Trophoblast cell (in vitro differentiated cells and primary cell): Measurements from ENCODE around the gene GCH1.
A peak's percentile ranks its signal among the peaks of the same experiment; 100 is the strongest.
"Not testable (repeated sequence)": the region's sequence is repeated elsewhere in the genome, so short reads cannot be mapped to it uniquely, and the experiment has no call there.

Experiments
- DNase-seq, 2 donors: peaks; one replicate each; pipeline ENCODE4 v3.0.0-alpha.2; 2016
- H2AFZ ChIP-seq: 2 replicates; pipeline ENCODE4 v1.6.1; 2013; ENCODE audit warnings: low read length, moderate library complexity, mild to moderate bottlenecking; ENCODE audit not compliant: insufficient read depth, poor library complexity
- H2AK5ac ChIP-seq: 2 replicates; pipeline ENCODE4 v1.6.1; 2013; ENCODE audit warnings: mild to moderate bottlenecking, low read length
- H2BK120ac ChIP-seq: 2 replicates; pipeline ENCODE4 v1.6.1; 2013; ENCODE audit warnings: low read length, mild to moderate bottlenecking, moderate library complexity; ENCODE audit not compliant: insufficient read depth, poor library complexity
- H2BK12ac ChIP-seq: 2 replicates; pipeline ENCODE4 v1.6.1; 2013; ENCODE audit warnings: mild to moderate bottlenecking, low read length, moderate library complexity
- H2BK5ac ChIP-seq: 2 replicates; pipeline ENCODE4 v1.6.1; 2013; ENCODE audit warnings: low read length, low read depth, moderate library complexity, mild to moderate bottlenecking; ENCODE audit not compliant: poor library complexity
- H3K14ac ChIP-seq: 2 replicates; pipeline ENCODE4 v1.6.1; 2013; ENCODE audit warnings: mild to moderate bottlenecking, low read length
- H3K18ac ChIP-seq: 2 replicates; pipeline ENCODE4 v1.6.1; 2013; ENCODE audit warnings: mild to moderate bottlenecking, low read length
- H3K23ac ChIP-seq: 2 replicates; pipeline ENCODE4 v1.6.1; 2013; ENCODE audit warnings: low read length
- H3K27ac ChIP-seq: 2 replicates; pipeline ENCODE4 v1.5.1; 2013; ENCODE audit warnings: low read depth, mild to moderate bottlenecking, inconsistent platforms, low read length, moderate library complexity
- H3K27me3 ChIP-seq: 2 replicates; pipeline ENCODE4 v1.6.1; 2013; ENCODE audit warnings: inconsistent platforms, mild to moderate bottlenecking, low read length, moderate library complexity; ENCODE audit not compliant: insufficient read depth
- H3K36me3 ChIP-seq, 2 experiments: 1 replicate in 1 of 2; 2 replicates in 1 of 2; pipeline ENCODE4 v1.6.1; 2013; ENCODE audit warnings: low read length in 2 of 2, mild to moderate bottlenecking in 2 of 2, moderate library complexity in 1 of 2; ENCODE audit not compliant: insufficient read depth in 2 of 2, control insufficient read depth in 1 of 2
- H3K4ac ChIP-seq: 2 replicates; pipeline ENCODE4 v1.6.1; 2013; ENCODE audit warnings: low read depth, mild to moderate bottlenecking, low read length, moderate library complexity
- H3K4me1 ChIP-seq, 2 experiments: 1 replicate in 1 of 2; 2 replicates in 1 of 2; pipeline ENCODE4 v1.6.1; 2013; ENCODE audit warnings: low read length in 2 of 2, mild to moderate bottlenecking in 2 of 2, moderate library complexity in 1 of 2; ENCODE audit not compliant: insufficient read depth in 2 of 2, control insufficient read depth in 1 of 2
- H3K4me2 ChIP-seq: 2 replicates; pipeline ENCODE4 v1.6.1; 2013; ENCODE audit warnings: inconsistent platforms, mild to moderate bottlenecking, low read length, moderate library complexity
- H3K4me3 ChIP-seq: 2 replicates; pipeline ENCODE4 v1.5.1; 2013; ENCODE audit warnings: mild to moderate bottlenecking, low read depth, low read length, inconsistent platforms
- H3K79me1 ChIP-seq: one replicate; pipeline ENCODE4 v1.6.1; 2013; ENCODE audit warnings: low read length
- H3K79me2 ChIP-seq: 2 replicates; pipeline ENCODE4 v1.6.1; 2013; ENCODE audit warnings: low read length, mild to moderate bottlenecking; ENCODE audit not compliant: control insufficient read depth, insufficient read depth, poor library complexity
- H3K9ac ChIP-seq: 2 replicates; pipeline ENCODE4 v1.6.1; 2013; ENCODE audit warnings: mild to moderate bottlenecking, low read length
- H3K9me3 ChIP-seq: 2 replicates; pipeline ENCODE4 v1.6.1; 2013; ENCODE audit warnings: low read depth, mild to moderate bottlenecking, control low read depth, inconsistent platforms, low read length; ENCODE audit not compliant: insufficient read depth
- H4K12ac ChIP-seq: 2 replicates; pipeline ENCODE4 v1.6.1; 2013; ENCODE audit warnings: low read depth, mild to moderate bottlenecking, low read length, moderate library complexity
- H4K8ac ChIP-seq: 2 replicates; pipeline ENCODE4 v1.6.1; 2013; ENCODE audit warnings: low read depth, mild to moderate bottlenecking, low read length, moderate library complexity
- H4K91ac ChIP-seq: one replicate; pipeline ENCODE4 v1.6.1; 2013; ENCODE audit warnings: low read depth, mild to moderate bottlenecking, low read length, moderate library complexity
- WGBS: extraction: QIAGEN DNeasy Blood & Tissue Kit; methylation state at CpG from one replicate; pipeline ENCODE4 v1.1.7; 2013; ENCODE audit warnings: missing lambda C conversion rate; ENCODE audit not compliant: insufficient read length, insufficient coverage; ENCODE audit errors: extremely low coverage; 5-methylcytosine and 5-hydroxymethylcytosine counted together

Gene GCH1

DNA sequence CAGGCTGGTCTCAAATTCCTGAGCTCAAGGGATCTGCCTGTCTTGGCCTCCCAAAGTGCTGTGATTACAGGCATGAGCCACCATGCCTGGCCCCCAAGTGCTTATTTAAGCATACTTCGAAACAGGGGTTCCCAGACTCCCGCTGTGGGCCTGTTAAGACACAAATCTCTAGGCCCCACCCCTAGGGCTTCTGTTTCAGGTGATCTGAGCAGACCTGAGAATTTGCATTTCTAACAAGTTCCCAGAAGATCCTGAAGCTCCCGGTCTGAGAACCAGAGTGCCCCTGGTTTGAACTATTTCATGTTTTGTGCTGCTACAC lies 25.0 kb downstream of the GCH1 start:
- H2AK5ac ChIP-seq = no peak overlapping the region
- H3K79me2 ChIP-seq = no peaks in the 10 kb centered on the region
- no peak overlapping the region for H3K4ac ChIP-seq
- no peak overlapping the region for H3K14ac ChIP-seq
- H2BK12ac ChIP-seq = no peak overlapping the region
- no peak overlapping the region for H2AFZ ChIP-seq
- no peak overlapping the region for H2BK120ac ChIP-seq
- WGBS = no CpG with 5 or more reads among the region's 3 CpGs
- no peaks in the 10 kb centered on the region for H3K27me3 ChIP-seq
- DNase-seq = no peak
- H3K9ac ChIP-seq = no peak overlapping the region
- no peak overlapping the region for H3K23ac ChIP-seq
- no peaks in the 10 kb centered on the region for H3K79me1 ChIP-seq
- no peak overlapping the region for H4K91ac ChIP-seq
- no peak overlapping the region for H2BK5ac ChIP-seq
- no peak overlapping the region for H3K4me2 ChIP-seq
- H4K12ac ChIP-seq = no peak overlapping the region
- no peaks in the 10 kb centered on the region for H3K9me3 ChIP-seq
- no peak overlapping the region for H3K18ac ChIP-seq
- H4K8ac ChIP-seq = no peak overlapping the region
- H3K4me3 ChIP-seq = no peak overlapping the region
- H3K4me1 ChIP-seq = no peaks in the 10 kb centered on the region
- H3K27ac ChIP-seq = no peak overlapping the region
- H3K36me3 ChIP-seq = no peaks in the 10 kb centered on the region

DNA sequence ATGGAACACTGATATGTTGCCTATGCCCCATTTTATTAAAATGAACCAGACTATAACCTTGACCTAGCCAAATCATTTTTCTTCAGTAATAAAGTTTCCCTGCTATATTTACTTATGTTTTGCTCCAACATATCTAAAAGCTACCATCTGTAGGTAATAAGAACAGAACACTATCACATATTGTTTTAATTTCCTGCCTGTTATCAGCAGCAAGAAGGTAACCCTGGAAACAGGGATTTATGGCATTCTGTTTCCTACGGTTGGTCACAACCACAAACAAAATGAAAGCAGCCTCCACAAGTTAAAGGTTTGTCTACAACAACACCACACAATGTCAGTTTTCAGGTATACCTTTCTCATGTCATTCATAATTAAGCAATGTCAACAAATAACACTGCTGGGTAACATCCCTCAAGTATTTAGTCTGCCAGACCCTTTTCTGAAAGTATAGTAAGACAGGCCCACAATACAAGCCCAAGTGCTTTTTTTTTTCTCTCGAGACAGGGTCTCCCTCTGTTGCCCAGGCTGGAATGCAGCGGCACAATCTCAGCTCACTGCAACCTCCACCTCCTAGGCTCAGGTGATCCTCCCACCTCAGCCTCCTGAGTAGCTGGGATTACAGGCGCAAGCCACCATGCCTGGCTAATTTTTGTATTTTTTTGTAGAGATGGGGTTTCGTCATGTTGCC lies 25.5 kb downstream of the GCH1 start:
- no peak overlapping the region for H3K4me3 ChIP-seq
- no CpG with 5 or more reads among the region's 5 CpGs for WGBS
- no peak overlapping the region for H3K9ac ChIP-seq
- no peak overlapping the region for H4K91ac ChIP-seq
- H3K4me2 ChIP-seq = no peak overlapping the region
- no peak overlapping the region for H2AK5ac ChIP-seq
- H3K27ac ChIP-seq = no peak overlapping the region
- no peaks in the 10 kb centered on the region for H3K79me1 ChIP-seq
- H3K27me3 ChIP-seq = no peaks in the 10 kb centered on the region
- no peak overlapping the region for H2BK5ac ChIP-seq
- H4K12ac ChIP-seq = no peak overlapping the region
- no peak overlapping the region for H3K23ac ChIP-seq
- H2BK12ac ChIP-seq = no peak overlapping the region
- H2BK120ac ChIP-seq = no peak overlapping the region
- no peak overlapping the region for H3K18ac ChIP-seq
- H3K36me3 ChIP-seq = no peaks in the 10 kb centered on the region
- no peak for DNase-seq
- H3K4me1 ChIP-seq = no peaks in the 10 kb centered on the region
- no peak overlapping the region for H4K8ac ChIP-seq
- H3K14ac ChIP-seq = no peak overlapping the region
- H3K4ac ChIP-seq = no peak overlapping the region
- H3K79me2 ChIP-seq = no peaks in the 10 kb centered on the region
- no peaks in the 10 kb centered on the region for H3K9me3 ChIP-seq
- H2AFZ ChIP-seq = no peak overlapping the region

DNA sequence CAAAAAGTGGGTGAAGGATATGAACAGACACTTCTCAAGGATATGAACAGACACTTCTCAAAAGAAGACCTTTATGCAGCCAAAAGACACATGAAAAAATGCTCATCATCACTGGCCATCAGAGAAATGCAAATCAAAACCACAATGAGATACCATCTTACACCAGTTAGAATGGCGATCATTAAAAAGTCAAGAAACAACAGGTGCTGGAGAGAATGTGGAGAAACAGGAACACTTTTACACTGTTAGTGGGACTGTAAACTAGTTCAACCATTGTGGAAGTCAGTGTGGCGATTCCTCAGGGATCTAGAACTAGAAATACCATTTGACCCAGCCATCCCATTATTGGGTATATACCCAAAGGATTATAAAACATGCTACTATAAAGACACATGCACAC lies 27.0 kb downstream of the GCH1 start:
- not testable (repeated sequence) for H4K8ac ChIP-seq, H2BK5ac ChIP-seq, H3K36me3 ChIP-seq, H3K4ac ChIP-seq, H3K23ac ChIP-seq, H3K27ac ChIP-seq, H3K9ac ChIP-seq, H2BK120ac ChIP-seq, H3K79me2 ChIP-seq, H3K14ac ChIP-seq, DNase-seq, H3K9me3 ChIP-seq, H3K4me2 ChIP-seq, H3K4me1 ChIP-seq, H2AK5ac ChIP-seq, H2AFZ ChIP-seq, H3K4me3 ChIP-seq, H2BK12ac ChIP-seq, H3K18ac ChIP-seq, H4K12ac ChIP-seq, H4K91ac ChIP-seq, H3K27me3 ChIP-seq, H3K79me1 ChIP-seq
- WGBS = no CpG with 5 or more reads among the region's 2 CpGs

DNA sequence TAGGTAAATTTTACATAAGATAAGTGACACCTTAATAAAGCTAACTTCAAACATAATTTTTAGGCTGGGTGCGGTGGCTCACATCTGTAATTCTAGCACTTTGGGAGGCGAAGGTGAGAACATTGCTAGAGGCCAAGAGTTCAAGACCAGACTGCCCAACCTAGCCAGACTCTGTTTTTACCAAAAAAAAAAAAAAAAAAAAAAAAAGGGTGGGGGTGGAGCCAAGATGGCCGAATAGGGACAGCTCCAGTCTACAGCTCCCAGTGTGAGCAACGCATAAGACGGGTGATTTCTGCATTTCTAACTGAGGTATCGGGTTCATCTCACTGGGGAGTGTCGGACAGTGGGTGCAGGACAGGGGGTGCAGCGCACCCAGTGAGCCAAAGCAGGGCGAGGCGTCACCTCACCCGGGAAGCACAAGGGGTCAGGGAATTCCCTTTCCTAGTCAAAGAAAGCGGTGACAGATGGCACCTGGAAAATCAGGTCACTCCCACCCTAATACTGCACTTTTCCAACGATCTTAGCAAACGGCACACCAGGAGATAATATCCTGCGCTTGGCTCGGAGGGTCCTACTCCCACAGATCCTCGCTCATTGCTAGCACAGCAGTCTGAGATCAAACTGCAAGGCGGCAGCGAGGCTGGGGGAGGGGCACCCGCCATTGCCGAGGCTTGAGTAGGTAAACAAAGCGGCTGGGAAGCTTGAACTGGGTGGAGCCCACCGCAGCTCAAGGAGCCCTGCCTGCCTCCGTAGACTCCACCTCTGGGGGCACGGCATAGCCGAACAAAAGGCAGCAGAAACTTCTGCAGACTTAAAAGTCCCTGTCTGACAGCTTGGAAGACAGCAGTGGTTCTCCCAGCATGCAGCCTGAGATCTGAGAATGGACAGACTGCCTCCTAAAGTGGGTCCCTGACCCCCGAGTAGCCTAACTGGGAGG lies 32.2 kb downstream of the GCH1 start:
- not testable (repeated sequence) for H4K12ac ChIP-seq

More for the DNA sequence above, 32.2 kb downstream of the GCH1 start:
- Histone ChIP-seq H3K4me3 (peak overlapping the region; percentile 71), H4K8ac (peak overlapping the region; percentile 80), H3K4me2 (peak overlapping the region; percentile 58), H2BK120ac (peak overlapping the region; percentile 35), H3K14ac (peak overlapping the region; percentile 69), H4K91ac (peak overlapping the region; percentile 19), H2AFZ (peak overlapping the region; percentile 89)
- not testable (repeated sequence) for H3K79me1 ChIP-seq, DNase-seq, H2BK5ac ChIP-seq, H2BK12ac ChIP-seq, H3K23ac ChIP-seq, H3K4ac ChIP-seq, H3K18ac ChIP-seq, H3K27me3 ChIP-seq, H3K9ac ChIP-seq, H3K36me3 ChIP-seq, H3K4me1 ChIP-seq, H2AK5ac ChIP-seq, H3K27ac ChIP-seq, H3K79me2 ChIP-seq, H3K9me3 ChIP-seq
- WGBS = no CpG with 5 or more reads among the region's 27 CpGs
